WERI-Rb-1 (cell line): Measurements from ENCODE around the gene ACTR3.

Experiments used
- DNase-seq: peaks from one replicate; pipeline ENCODE4 v3.0.0-alpha.2; 2020
- H3K27ac ChIP-seq: fragments of 250-450 bp; sonication (Bioruptor Pico); 2 replicates; pipeline ENCODE4 v1.5.1; 2020; ENCODE audit warnings: mild to moderate bottlenecking, moderate library complexity
- H3K27me3 ChIP-seq: fragments of 250-450 bp; sonication (Bioruptor Pico); 2 replicates; pipeline ENCODE4 v1.5.1; 2021; ENCODE audit warnings: mild to moderate bottlenecking, low read depth, moderate library complexity; ENCODE audit not compliant: insufficient read depth, severe bottlenecking
- H3K36me3 ChIP-seq: fragments of 250-450 bp; sonication (Bioruptor Pico); 2 replicates; pipeline ENCODE4 v1.5.1; 2020; ENCODE audit warnings: mild to moderate bottlenecking, moderate library complexity
- H3K4me3 ChIP-seq: 2 replicates; pipeline ENCODE4 v1.5.1; 2011; ENCODE audit warnings: low read depth, mild to moderate bottlenecking, control low read depth, low read length
- H3K9me3 ChIP-seq: fragments of 250-450 bp; sonication (Bioruptor Pico); 2 replicates; pipeline ENCODE4 v1.5.1; 2021; ENCODE audit warnings: mild to moderate bottlenecking, moderate library complexity; ENCODE audit not compliant: severe bottlenecking
- TF ChIP-seq, protein P1 (sequence below): IDR thresholded peaks from 2 replicates; pipeline ENCODE4 v1.5.1; 2011; ENCODE audit warnings: low read depth, mild to moderate bottlenecking, control low read depth, inconsistent platforms, low read length

The ACTR3 gene

DNA sequence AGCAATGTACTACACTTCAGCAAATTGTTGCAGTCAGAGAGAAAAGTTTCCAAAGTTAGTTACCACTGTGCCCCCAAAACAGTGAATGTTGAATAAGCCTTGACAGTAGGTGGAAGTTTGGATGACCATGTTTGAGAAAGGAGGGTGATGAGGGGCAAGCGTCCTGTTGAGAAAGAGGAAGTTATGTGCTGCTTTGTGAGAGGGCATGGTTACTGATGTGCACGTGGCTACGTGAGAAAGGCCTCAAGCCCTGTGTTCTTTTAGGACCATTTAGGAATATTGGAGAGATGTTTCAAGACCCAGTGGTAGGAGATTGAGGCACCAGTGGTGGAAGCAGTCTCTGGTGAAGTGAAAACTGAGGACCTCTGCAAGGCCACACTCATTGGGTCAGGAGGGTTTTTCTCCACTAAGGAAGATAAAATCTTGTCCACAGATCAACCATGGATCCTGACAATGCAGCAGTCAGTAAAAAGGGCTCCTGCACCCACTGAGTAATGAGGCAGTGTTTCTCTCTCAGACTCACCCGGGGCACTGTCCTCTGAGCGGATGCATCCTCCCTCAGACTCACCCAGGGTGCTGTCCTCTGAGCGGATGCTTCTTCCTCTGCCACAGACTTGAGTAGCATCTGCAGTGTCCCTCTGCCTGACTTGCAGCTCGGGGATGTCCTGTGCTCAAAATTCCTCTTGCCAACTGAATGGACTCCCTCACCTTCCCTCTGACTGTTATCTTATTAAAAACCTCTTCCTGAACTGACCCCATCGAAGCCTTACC lies 34.7 kb upstream of the ACTR3 start:
- Histone ChIP-seq H3K36me3 (no peaks in the 10 kb centered on the region), H3K27ac (no peak overlapping the region), H3K27me3 (no peaks in the 10 kb centered on the region), H3K9me3 (no peaks in the 10 kb centered on the region), H3K4me3 (no peak overlapping the region)
- DNase-seq = no peak
- TF ChIP-seq, protein P1, sequence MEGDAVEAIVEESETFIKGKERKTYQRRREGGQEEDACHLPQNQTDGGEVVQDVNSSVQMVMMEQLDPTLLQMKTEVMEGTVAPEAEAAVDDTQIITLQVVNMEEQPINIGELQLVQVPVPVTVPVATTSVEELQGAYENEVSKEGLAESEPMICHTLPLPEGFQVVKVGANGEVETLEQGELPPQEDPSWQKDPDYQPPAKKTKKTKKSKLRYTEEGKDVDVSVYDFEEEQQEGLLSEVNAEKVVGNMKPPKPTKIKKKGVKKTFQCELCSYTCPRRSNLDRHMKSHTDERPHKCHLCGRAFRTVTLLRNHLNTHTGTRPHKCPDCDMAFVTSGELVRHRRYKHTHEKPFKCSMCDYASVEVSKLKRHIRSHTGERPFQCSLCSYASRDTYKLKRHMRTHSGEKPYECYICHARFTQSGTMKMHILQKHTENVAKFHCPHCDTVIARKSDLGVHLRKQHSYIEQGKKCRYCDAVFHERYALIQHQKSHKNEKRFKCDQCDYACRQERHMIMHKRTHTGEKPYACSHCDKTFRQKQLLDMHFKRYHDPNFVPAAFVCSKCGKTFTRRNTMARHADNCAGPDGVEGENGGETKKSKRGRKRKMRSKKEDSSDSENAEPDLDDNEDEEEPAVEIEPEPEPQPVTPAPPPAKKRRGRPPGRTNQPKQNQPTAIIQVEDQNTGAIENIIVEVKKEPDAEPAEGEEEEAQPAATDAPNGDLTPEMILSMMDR = no peak

DNA sequence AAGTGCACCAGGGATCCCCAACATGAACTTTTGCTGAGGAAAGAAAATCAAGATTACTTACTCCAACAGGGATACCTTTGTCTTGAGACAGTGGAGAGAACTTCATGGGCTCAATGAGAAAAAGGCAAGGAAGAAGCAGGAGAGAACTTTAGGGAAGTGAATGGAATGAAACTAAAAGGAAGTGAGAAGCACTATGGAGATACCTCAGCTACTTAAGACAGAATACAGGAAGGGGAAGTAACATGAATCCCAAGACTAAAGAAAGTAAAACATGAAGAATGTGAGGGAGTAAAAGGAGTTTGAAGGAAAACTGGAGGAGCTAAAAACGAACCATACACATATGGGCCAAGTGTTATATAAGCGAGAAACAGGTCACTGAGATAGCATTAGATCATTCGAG lies 32.4 kb upstream of the ACTR3 start:
- TF ChIP-seq, protein P1 = no peak
- no peak overlapping the region for H3K4me3 ChIP-seq
- H3K36me3 ChIP-seq = no peaks in the 10 kb centered on the region
- H3K27me3 ChIP-seq = no peaks in the 10 kb centered on the region
- no peak overlapping the region for H3K27ac ChIP-seq
- H3K9me3 ChIP-seq = no peaks in the 10 kb centered on the region
- DNase-seq = no peak

DNA sequence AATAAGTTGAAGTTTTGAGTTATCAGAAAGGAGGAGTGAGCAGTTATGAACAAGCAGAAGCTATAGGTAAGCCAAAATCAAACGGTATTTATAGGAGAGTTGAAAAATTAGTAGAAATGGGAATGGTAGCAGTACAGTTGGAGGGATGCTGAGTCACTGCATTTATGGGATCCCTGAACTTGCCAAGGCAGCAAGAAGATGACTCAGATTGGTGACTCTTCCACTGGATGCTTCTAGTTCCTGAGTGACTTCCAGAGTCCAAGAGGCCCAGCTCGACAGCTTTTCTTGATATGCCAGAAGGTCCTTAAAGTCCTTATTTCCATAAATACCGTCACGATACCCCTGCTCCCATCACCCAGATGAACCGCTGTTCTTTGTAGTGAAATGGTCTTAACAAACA lies 31.1 kb upstream of the ACTR3 start:
- TF ChIP-seq, protein P1 = no peak
- no peak for DNase-seq
- H3K9me3 ChIP-seq = no peaks in the 10 kb centered on the region
- no peak overlapping the region for H3K27ac ChIP-seq
- no peaks in the 10 kb centered on the region for H3K36me3 ChIP-seq
- no peak overlapping the region for H3K4me3 ChIP-seq
- no peaks in the 10 kb centered on the region for H3K27me3 ChIP-seq

DNA sequence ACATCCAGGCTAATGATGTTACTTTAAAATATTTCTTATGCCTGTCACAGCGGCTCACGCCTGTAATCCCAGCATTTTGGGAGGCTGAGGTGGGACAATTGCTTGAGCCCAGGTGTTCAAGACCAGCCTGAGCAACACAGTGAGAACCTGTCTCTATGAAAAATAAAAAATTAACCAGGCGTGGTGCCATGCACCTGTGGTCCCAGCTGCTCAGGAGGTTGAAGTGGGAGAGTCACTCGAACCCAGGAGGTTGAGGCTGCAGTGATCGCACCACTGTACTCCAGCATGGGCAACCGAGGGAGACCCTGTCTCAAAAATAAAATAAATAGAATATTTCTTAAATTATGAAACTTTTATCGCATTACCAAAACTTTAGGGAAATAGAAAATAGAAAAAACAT lies 28.1 kb upstream of the ACTR3 start:
- Histone ChIP-seq H3K9me3 (no peaks in the 10 kb centered on the region), H3K27me3 (no peaks in the 10 kb centered on the region), H3K36me3 (no peaks in the 10 kb centered on the region), H3K4me3 (no peak overlapping the region), H3K27ac (no peak overlapping the region)
- no peak for DNase-seq
- TF ChIP-seq, protein P1 = no peak

DNA sequence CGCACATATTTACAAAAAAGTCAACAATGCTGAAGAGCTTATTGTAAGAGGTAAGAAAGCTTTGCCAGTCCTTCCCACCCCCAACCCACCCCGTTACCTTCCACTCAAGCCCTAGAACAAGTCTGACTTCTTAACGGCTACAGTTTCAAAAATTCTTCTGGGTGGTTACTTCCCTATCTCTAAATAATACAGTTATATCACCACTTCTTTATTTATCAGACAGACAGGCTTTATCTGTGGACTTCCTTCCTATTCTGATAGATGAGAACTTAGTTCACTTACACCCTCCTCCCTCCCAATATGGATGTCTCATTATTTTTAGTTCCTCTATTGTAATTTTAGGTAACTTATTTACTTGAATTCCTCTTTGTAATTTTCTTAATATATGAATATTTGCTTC lies 26.7 kb upstream of the ACTR3 start:
- DNase-seq = no peak
- H3K9me3 ChIP-seq = no peaks in the 10 kb centered on the region
- TF ChIP-seq, protein P1 = no peak
- no peaks in the 10 kb centered on the region for H3K36me3 ChIP-seq
- no peaks in the 10 kb centered on the region for H3K27me3 ChIP-seq
- no peak overlapping the region for H3K27ac ChIP-seq
- H3K4me3 ChIP-seq = no peak overlapping the region

DNA sequence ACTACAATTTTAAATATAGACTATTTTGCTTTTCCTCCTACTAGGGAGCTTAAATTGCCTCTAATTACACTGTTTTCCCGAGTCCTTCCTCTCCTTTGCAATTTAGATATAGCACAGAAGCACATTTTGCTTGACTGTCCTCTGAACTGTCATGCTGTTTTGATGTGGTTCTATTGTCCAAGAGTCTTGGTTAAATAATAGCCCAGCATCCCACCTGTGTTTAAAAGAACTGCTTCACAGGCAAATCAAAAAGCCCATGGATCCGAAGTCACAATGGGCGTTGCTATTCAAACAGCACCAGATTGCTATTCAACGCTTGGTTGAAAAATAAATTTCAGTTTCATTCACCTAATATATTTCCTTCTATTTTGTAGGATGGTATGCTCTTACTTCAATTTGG lies 22.3 kb upstream of the ACTR3 start:
- no peaks in the 10 kb centered on the region for H3K27me3 ChIP-seq
- H3K9me3 ChIP-seq = no peaks in the 10 kb centered on the region
- TF ChIP-seq, protein P1 = no peak
- no peak for DNase-seq
- H3K27ac ChIP-seq = no peak overlapping the region
- no peak overlapping the region for H3K4me3 ChIP-seq
- H3K36me3 ChIP-seq = no peaks in the 10 kb centered on the region
